GM10266 (cell line): ENCODE results near the gene SLC25A19.
"Not testable (repeated sequence)": the region's sequence is repeated elsewhere in the genome, so short reads cannot be mapped to it uniquely, and the experiment has no call there.

Source experiments
- DNase-seq: peaks from one replicate; pipeline ENCODE4 v3.0.0; 2012; ENCODE audit errors: extremely low spot score
- CTCF ChIP-seq: IDR thresholded peaks from 2 replicates; pipeline ENCODE4 v1.5.1; 2012; ENCODE audit warnings: mild to moderate bottlenecking, low read depth; ENCODE audit not compliant: control insufficient read depth, insufficient read depth; ENCODE audit errors: missing control alignments

The SLC25A19 gene

GRCh38 chr17:75265614-75266315 lies 23.5 kb downstream of the SLC25A19 start:
- no peak for TF ChIP-seq CTCF
- DNase-seq = no peak

GRCh38 chr17:75263055-75263454 lies 26.2 kb downstream of the SLC25A19 start:
- no peak for DNase-seq

GRCh38 chr17:75262112-75262606 lies 27.1 kb downstream of the SLC25A19 start:
- TF ChIP-seq CTCF = no peak
- DNase-seq = no peak

More at GRCh38 chr17:75263055-75263454, 26.2 kb downstream of the SLC25A19 start:
- no peak for TF ChIP-seq CTCF

GRCh38 chr17:75261336-75262111 lies 27.7 kb downstream of the SLC25A19 start, which contains the start of the genes GGA3 and MRPS7:
Gene GGA3, minus strand, starts transcription at chr17:75261606. Its CDS starts 19 bp downstream, at chr17:75261587.
Gene MRPS7, plus strand, starts transcription at chr17:75261879. Its CDS starts 22 bp downstream, at chr17:75261901.
- no peak for TF ChIP-seq CTCF
- DNase-seq = peak; percentile 93

GRCh38 chr17:75260641-75261335 lies 28.4 kb downstream of the SLC25A19 start:
- TF ChIP-seq CTCF = no peak
- DNase-seq = no peak

- DNase-seq = not testable (repeated sequence)
These were observed 32.0 kb downstream of the SLC25A19 start for GRCh38 chr17:75257228-75257627.

- not testable (repeated sequence) for DNase-seq
These were observed 33.1 kb downstream of the SLC25A19 start for GRCh38 chr17:75255954-75256698.
